ENCODE results near the gene LRRC26.

LRRC26 gene

DNA sequence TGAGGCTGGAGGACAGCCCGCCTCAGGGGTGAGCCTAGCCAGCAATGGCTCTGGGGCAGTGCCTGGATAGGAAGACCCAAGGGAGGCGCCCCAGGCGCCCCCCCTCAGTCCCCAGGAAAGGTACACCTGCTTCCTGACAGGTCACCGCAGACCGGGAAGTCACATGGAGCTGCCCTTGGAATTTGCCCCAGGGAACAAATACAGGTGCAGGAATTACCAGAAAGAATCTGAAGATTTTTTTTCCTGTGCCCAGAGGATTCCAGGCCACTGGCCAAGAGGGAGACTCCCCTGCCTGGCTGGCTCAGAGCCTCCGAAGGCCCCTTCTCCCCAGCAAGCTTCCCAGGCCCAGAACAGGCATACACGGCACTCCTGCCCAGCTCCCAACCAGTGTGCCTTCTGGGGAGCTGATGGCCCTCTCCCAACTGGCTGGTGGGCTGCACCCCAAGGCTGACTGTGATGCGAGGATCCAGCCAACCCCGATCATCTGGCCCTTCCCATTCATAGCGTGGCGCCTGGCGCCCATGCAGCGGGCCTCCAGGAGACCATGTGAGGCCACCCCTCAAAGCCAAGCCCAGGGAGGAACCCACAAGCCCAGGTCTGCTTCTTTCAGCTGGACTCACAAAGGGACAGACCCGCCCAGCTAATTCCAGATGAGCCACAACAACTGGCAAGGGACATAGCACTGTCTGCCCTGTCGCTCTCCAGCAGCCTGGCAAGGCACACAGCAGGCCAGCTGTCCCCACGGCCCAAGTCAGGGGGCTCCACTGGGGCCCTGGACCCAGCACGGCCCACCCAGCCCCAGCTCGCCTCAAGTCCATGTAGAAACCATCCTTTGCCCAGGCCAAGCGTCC lies 28.4 kb upstream of the LRRC26 start:
- H3F3A ChIP-seq (ENCODE audit: insufficient read depth, low read length), result no peaks in the 10 kb centered on the region
- no peak overlapping the region for H3K4me3 ChIP-seq (ENCODE audit: low read depth, low read length, poor library complexity, severe bottlenecking)
- no peak overlapping the region for H2AFZ ChIP-seq (ENCODE audit: low read length)
- H3K4me1 ChIP-seq (ENCODE audit: insufficient read depth, low read length, severe bottlenecking), result peaks cover 28% of the 10 kb centered on the region
- H3K9me2 ChIP-seq (ENCODE audit: low read depth, low read length), result no peaks in the 10 kb centered on the region
- H3K27ac ChIP-seq (ENCODE audit: low read depth, low read length, poor library complexity, severe bottlenecking), result no peak overlapping the region
- H3K4me2 ChIP-seq (ENCODE audit: low read length), result no peak overlapping the region
- no peak overlapping the region for H3K9ac ChIP-seq (ENCODE audit: low read length)
- no peaks in the 10 kb centered on the region for H3K36me3 ChIP-seq (ENCODE audit: insufficient read depth, low read length)
- peaks cover 13% of the 10 kb centered on the region for H3K27me3 ChIP-seq (ENCODE audit: insufficient read depth, low read length)
- no peaks in the 10 kb centered on the region for H3K79me2 ChIP-seq (ENCODE audit: insufficient read depth, low read length)
- H4K20me1 ChIP-seq (ENCODE audit: insufficient read depth, low read length), result no peaks in the 10 kb centered on the region
- H3K9me3 ChIP-seq (ENCODE audit: low read length), result no peaks in the 10 kb centered on the region
- TF ChIP-seq EZH2 (IDR thresholded peaks at IDR 0.05; ENCODE audit: borderline replicate concordance, low read length), result no peak
- TF ChIP-seq, protein P1, sequence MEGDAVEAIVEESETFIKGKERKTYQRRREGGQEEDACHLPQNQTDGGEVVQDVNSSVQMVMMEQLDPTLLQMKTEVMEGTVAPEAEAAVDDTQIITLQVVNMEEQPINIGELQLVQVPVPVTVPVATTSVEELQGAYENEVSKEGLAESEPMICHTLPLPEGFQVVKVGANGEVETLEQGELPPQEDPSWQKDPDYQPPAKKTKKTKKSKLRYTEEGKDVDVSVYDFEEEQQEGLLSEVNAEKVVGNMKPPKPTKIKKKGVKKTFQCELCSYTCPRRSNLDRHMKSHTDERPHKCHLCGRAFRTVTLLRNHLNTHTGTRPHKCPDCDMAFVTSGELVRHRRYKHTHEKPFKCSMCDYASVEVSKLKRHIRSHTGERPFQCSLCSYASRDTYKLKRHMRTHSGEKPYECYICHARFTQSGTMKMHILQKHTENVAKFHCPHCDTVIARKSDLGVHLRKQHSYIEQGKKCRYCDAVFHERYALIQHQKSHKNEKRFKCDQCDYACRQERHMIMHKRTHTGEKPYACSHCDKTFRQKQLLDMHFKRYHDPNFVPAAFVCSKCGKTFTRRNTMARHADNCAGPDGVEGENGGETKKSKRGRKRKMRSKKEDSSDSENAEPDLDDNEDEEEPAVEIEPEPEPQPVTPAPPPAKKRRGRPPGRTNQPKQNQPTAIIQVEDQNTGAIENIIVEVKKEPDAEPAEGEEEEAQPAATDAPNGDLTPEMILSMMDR (IDR thresholded peaks at IDR 0.05; ENCODE audit: low read length), result no peak

DNA sequence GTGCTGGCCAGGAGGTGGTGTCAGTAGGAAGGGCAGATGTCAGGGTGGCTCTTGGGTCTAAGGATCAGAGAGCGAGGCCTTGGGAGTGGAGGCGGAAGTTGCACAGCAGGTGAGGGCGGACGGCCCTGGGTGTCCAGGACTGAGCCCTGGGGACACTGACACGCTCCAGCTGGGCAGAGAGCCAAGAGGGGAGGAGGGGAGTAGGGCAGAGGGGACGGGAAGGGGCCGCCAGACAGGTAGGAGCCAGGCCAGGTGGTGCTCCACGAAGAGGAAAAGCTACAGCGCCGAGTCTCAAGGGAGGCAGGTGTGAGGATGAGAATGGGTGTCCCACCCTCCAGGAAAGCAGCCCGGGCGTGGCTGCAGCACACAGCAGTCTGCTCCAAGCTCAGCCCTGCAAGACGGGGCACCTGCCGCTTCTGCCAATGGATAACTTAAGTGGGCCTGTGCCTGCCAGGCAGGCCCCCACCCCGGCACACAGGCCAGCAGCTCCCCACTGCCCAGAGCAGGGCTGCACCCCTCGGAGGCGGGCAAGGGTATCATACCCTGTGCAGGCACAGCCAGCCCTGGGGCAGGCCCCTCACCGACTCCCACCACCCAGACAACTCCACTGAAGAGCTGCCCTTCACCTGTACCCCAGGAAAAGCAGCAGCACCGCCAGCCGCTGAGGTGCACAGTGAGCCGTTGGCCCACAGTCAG lies 25.8 kb upstream of the LRRC26 start:
- no peak overlapping the region for H2AFZ ChIP-seq (ENCODE audit: low read length)
- no peaks in the 10 kb centered on the region for H3K9me2 ChIP-seq (ENCODE audit: low read depth, low read length)
- no peak overlapping the region for H3K9ac ChIP-seq (ENCODE audit: low read length)
- H4K20me1 ChIP-seq (ENCODE audit: insufficient read depth, low read length), result no peaks in the 10 kb centered on the region
- TF ChIP-seq, protein P1 (IDR thresholded peaks at IDR 0.05; ENCODE audit: low read length), result no peak
- TF ChIP-seq EZH2 (IDR thresholded peaks at IDR 0.05; ENCODE audit: borderline replicate concordance, low read length), result no peak
- no peak overlapping the region for H3K4me2 ChIP-seq (ENCODE audit: low read length)
- H3K9me3 ChIP-seq (ENCODE audit: low read length), result no peaks in the 10 kb centered on the region
- H3F3A ChIP-seq (ENCODE audit: insufficient read depth, low read length), result no peaks in the 10 kb centered on the region
- peaks cover 13% of the 10 kb centered on the region for H3K27me3 ChIP-seq (ENCODE audit: insufficient read depth, low read length)
- H3K4me1 ChIP-seq (ENCODE audit: insufficient read depth, low read length, severe bottlenecking), result peaks cover 6% of the 10 kb centered on the region
- H3K27ac ChIP-seq (ENCODE audit: low read depth, low read length, poor library complexity, severe bottlenecking), result no peak overlapping the region
- H3K4me3 ChIP-seq (ENCODE audit: low read depth, low read length, poor library complexity, severe bottlenecking), result no peak overlapping the region
- peaks cover 2% of the 10 kb centered on the region; the same call in 1 of the 2 replicates for H3K36me3 ChIP-seq (ENCODE audit: insufficient read depth, low read length)
- no peaks in the 10 kb centered on the region for H3K79me2 ChIP-seq (ENCODE audit: insufficient read depth, low read length)

DNA sequence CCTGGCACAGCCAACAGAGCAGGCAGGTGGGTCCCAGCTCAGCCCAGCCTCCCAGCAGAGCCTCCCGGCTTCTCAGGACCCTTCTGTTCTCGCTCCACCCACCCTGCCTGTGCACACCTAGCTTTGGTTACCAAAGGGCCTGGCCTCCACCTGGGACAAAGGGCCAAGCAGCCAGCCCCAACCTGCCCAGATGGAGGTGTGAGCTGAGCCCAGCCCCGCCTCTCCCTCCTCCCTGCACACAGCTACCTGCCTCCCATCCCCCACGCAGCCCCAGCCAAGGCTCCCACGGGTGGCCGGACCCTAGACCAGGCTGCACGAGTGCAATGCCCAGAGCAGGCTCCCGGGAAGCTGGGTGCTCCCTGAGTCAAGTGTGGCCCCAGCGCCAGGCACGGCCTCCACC lies 25.1 kb upstream of the LRRC26 start:
- H3K27ac ChIP-seq (ENCODE audit: low read depth, low read length, poor library complexity, severe bottlenecking), result no peak overlapping the region
- H3K36me3 ChIP-seq (ENCODE audit: insufficient read depth, low read length), result peaks cover 10% of the 10 kb centered on the region
- no peaks in the 10 kb centered on the region for H3K9me2 ChIP-seq (ENCODE audit: low read depth, low read length)
- H3K9ac ChIP-seq (ENCODE audit: low read length), result no peak overlapping the region
- H3K4me1 ChIP-seq (ENCODE audit: insufficient read depth, low read length, severe bottlenecking), result peaks cover 8% of the 10 kb centered on the region
- peaks cover 13% of the 10 kb centered on the region for H3K27me3 ChIP-seq (ENCODE audit: insufficient read depth, low read length)
- TF ChIP-seq, protein P1 (IDR thresholded peaks at IDR 0.05; ENCODE audit: low read length), result no peak
- no peak for TF ChIP-seq EZH2 (IDR thresholded peaks at IDR 0.05; ENCODE audit: borderline replicate concordance, low read length)
- no peaks in the 10 kb centered on the region for H3K79me2 ChIP-seq (ENCODE audit: insufficient read depth, low read length)
- H3F3A ChIP-seq (ENCODE audit: insufficient read depth, low read length), result no peaks in the 10 kb centered on the region
- H2AFZ ChIP-seq (ENCODE audit: low read length), result no peak overlapping the region
- H3K9me3 ChIP-seq (ENCODE audit: low read length), result no peaks in the 10 kb centered on the region
- H3K4me3 ChIP-seq (ENCODE audit: low read depth, low read length, poor library complexity, severe bottlenecking), result no peak overlapping the region
- no peaks in the 10 kb centered on the region for H4K20me1 ChIP-seq (ENCODE audit: insufficient read depth, low read length)
- no peak overlapping the region for H3K4me2 ChIP-seq (ENCODE audit: low read length)

Measured in OCI-LY1 (cell line).